HepG2 (cell line): ENCODE data around the gene ADGRV1. TPM values are rescaled to one million over a fixed set of nuclear protein-coding genes. Genes with fewer than 3 reads are reported as not detected.

ENCODE experiments used
- ATAC-seq: fragments of 200-7000 bp; cut with Tn5 transposase; 3 replicates; pipeline ENCODE4 v1.9.1; 2020; ENCODE audit warnings: mild to moderate bottlenecking, moderate library complexity
- BruUV-seq: library from RNA; stranded (reverse); fragments of 400-500 nt; replicated peaks from 2 replicates; lab custom pipeline; 2021; lab: Mats Ljungman, UMichigan
- CTCF ChIA-PET: fragments of 300-600 bp; formaldehyde crosslinking; extraction: SDS; loops from one replicate; lab custom pipeline; 2021; ENCODE audit warnings: low total read pairs, inconsistent platforms, low intra/inter-chr PET ratio; lab: Yijun Ruan, JAX
- POLR2A ChIA-PET: fragments of 350-600 bp; sonication (Branson Sonifier 250); formaldehyde crosslinking; loops from one replicate; lab custom pipeline; 2020; ENCODE audit warnings: antibody characterized with exemption, inconsistent platforms; lab: Yijun Ruan, JAX
- DNase-seq: peaks from one replicate; pipeline ENCODE4 v3.0.0-alpha.2; 2015; ENCODE audit warnings: low spot score
- FAIRE-seq: peaks from 3 replicates; lab custom pipeline; 2011; peaks lifted over from hg19 to GRCh38; lab: Jason Lieb, UNC
- H2AFZ ChIP-seq: one replicate; pipeline ENCODE4 v1.6.1; 2011; ENCODE audit warnings: low read length, inconsistent platforms
- H3K27ac ChIP-seq: fragments of 300-600 bp; 3 replicates; pipeline ENCODE4 v1.8.0; 2011; ENCODE audit warnings: mixed run types, mild to moderate bottlenecking, mixed read lengths, low read length, inconsistent platforms; ENCODE audit not compliant: insufficient read depth; ENCODE audit errors: extremely low read length
- H3K27me3 ChIP-seq, 2 experiments: fragments of 200-600 bp in 1 of 2; 2 replicates in 1 of 2; 3 replicates in 1 of 2; pipeline versions ENCODE4 v1.6.0 to v1.8.0; 2011; ENCODE audit warnings: low read length in 2 of 2, mild to moderate bottlenecking in 2 of 2, moderate library complexity in 2 of 2, inconsistent platforms in 1 of 2; ENCODE audit not compliant: insufficient read depth in 2 of 2, control insufficient read depth in 1 of 2
- H3K36me3 ChIP-seq, 2 experiments: fragments of 200-600 bp in 1 of 2; replicated peaks in 1 of 2; 2 replicates in 1 of 2; 3 replicates in 1 of 2; pipeline versions ENCODE4 v1.5.1 to v1.8.0; 2011; ENCODE audit warnings: low read length in 2 of 2, inconsistent platforms in 1 of 2; ENCODE audit not compliant: insufficient read depth in 2 of 2, control insufficient read depth in 1 of 2
- H3K4me1 ChIP-seq: 2 replicates; pipeline ENCODE4 v1.5.1; 2012; ENCODE audit warnings: low read length, inconsistent platforms; ENCODE audit not compliant: insufficient read depth
- H3K4me2 ChIP-seq: 2 replicates; pipeline ENCODE4 v1.6.0; 2011; ENCODE audit warnings: low read depth, low read length, inconsistent platforms
- H3K4me3 ChIP-seq, 3 experiments: fragments of 200-600 bp in 1 of 3; sonication (generic), shearing (Covaris generic) in 1 of 3; replicated peaks in 1 of 3; 2 replicates each; pipeline ENCODE4 v1.5.1; 2011 to 2016; ENCODE audit warnings: low read length in 3 of 3, inconsistent platforms in 2 of 3, low read depth in 2 of 3, mild to moderate bottlenecking in 2 of 3, control low read depth in 1 of 3, mixed read lengths in 1 of 3; ENCODE audit not compliant: insufficient read depth in 1 of 3
- H3K79me2 ChIP-seq: one replicate; pipeline ENCODE4 v1.6.1; 2011; ENCODE audit warnings: low read length, inconsistent platforms; ENCODE audit not compliant: insufficient read depth
- H3K9ac ChIP-seq: 2 replicates; pipeline ENCODE4 v1.6.0; 2011; ENCODE audit warnings: mild to moderate bottlenecking, low read depth, low read length, inconsistent platforms; ENCODE audit not compliant: insufficient read depth
- H3K9me3 ChIP-seq: 2 replicates; pipeline ENCODE4 v1.5.1; 2012; ENCODE audit warnings: mild to moderate bottlenecking, low read length
- H4K20me1 ChIP-seq: 2 replicates; pipeline ENCODE4 v1.6.0; 2011; ENCODE audit warnings: inconsistent platforms, mild to moderate bottlenecking, low read length, moderate library complexity; ENCODE audit not compliant: insufficient read depth
- FOXO4 ChIP-seq: sonication (generic); formaldehyde crosslinking; conservative IDR thresholded peaks from 2 replicates; pipeline ENCODE4 v1.8.1; 2023; ENCODE audit warnings: missing genetic modification reagents
- HDAC1 ChIP-seq: sonication (generic); formaldehyde crosslinking; IDR thresholded peaks from 2 replicates; pipeline ENCODE4 v1.5.1; 2020; ENCODE audit warnings: mild to moderate bottlenecking, missing genetic modification reagents
- HMG20B ChIP-seq: conservative IDR thresholded peaks from 2 replicates; pipeline ENCODE4 v1.6.1; 2016; ENCODE audit warnings: missing genetic modification reagents, missing compliant biosample characterization
- MAFF ChIP-seq: IDR thresholded peaks from 2 replicates; pipeline ENCODE4 v1.6.1; 2011; ENCODE audit warnings: low read depth, low read length, improper control_type of control experiment
- MAFK ChIP-seq, 2 experiments: IDR thresholded peaks in 1 of 2; conservative IDR thresholded peaks in 1 of 2; 2 replicates each; pipeline ENCODE4 v1.6.1; 2011; ENCODE audit warnings: improper control_type of control experiment in 2 of 2, low read length in 2 of 2
- PHF5A ChIP-seq: IDR thresholded peaks from one replicate; pipeline ENCODE4 v1.6.1; 2018; ENCODE audit warnings: low read depth, missing genetic modification reagents; ENCODE audit not compliant: unreplicated experiment
- SNAPC4 ChIP-seq: sonication (generic); formaldehyde crosslinking; IDR thresholded peaks from 2 replicates; pipeline ENCODE4 v1.4.0; 2020; ENCODE audit warnings: mild to moderate bottlenecking, missing genetic modification reagents
- SPEN ChIP-seq: sonication (generic); formaldehyde crosslinking; IDR thresholded peaks from 2 replicates; pipeline ENCODE4 v1.5.1; 2020; ENCODE audit warnings: low read depth, mild to moderate bottlenecking, missing genetic modification reagents
- ZNF253 ChIP-seq: sonication (generic); formaldehyde crosslinking; IDR thresholded peaks from 2 replicates; pipeline ENCODE4 v1.8.0; 2022; ENCODE audit warnings: mild to moderate bottlenecking, missing genetic modification reagents, borderline replicate concordance
- ZNF33A ChIP-seq: sonication (generic); formaldehyde crosslinking; IDR thresholded peaks from 2 replicates; pipeline ENCODE4 v1.5.1; 2020; ENCODE audit warnings: missing genetic modification reagents, mild to moderate bottlenecking, moderate library complexity, borderline replicate concordance
- WGBS: methylation state at CpG from one replicate; pipeline ENCODE4 v1.1.6; 2017; ENCODE audit warnings: low lambda C conversion rate; 5-methylcytosine and 5-hydroxymethylcytosine counted together
- in situ Hi-C: cut with HindIII; loops from 2 replicates; pipeline ENCODE4 v1.10.0; 2017; ENCODE audit warnings: low pct_unique_long_range_greater_than_20kb; ENCODE audit not compliant: extremely low pct_ligation_motif_present
- intact Hi-C: fragments of 100-400 bp; cut with micrococcal nuclease; formaldehyde crosslinking; loops from one replicate; pipeline ENCODE4 v1.10.0; 2022; ENCODE audit not compliant: unreplicated experiment
- polyA plus RNA-seq, 8 experiments: library from polyadenylated mRNA; depleted of rRNA in 3 of 8; stranded (reverse) in 7 of 8; unstranded in 1 of 8; fragments of >200 nt; fragmentation: Illumina TruSeq in 4 of 8; extraction: Trizol in 4 of 8; gene quantifications; 2 replicates each; pipeline versions ENCODE4 v1.2.1 to v1.2.3, GENCODE V29; 2011 to 2016; ENCODE audit warnings: low read depth in 4 of 8, missing spikeins in 1 of 8, mixed read lengths in 1 of 8; ENCODE audit not compliant: insufficient read depth in 1 of 8
- total RNA-seq, 5 experiments: library from RNA; depleted of rRNA; stranded (reverse); fragments of >200 nt; fragmentation: Illumina TruSeq; extraction: Trizol; gene quantifications; 2 replicates each; pipeline ENCODE4 v1.2.3, GENCODE V29; 2016; ENCODE audit warnings: low read depth in 1 of 5

Gene ADGRV1
- total and polyA plus RNA-seq, 2 of the 13 experiments (the other 11 are each of a cell fraction or from before 2014, with no cell fraction given): 1.7 to 3.9 TPM

- in situ Hi-C loops: no loop called here
- no peak for FAIRE-seq
- POLR2A ChIA-PET: no interaction called here
These were observed 390.4 kb downstream of the ADGRV1 start for GRCh38 chr5:90948969-90949368.

More at GRCh38 chr5:90948969-90949368, 390.4 kb downstream of the ADGRV1 start:
- H2AFZ ChIP-seq: no peak overlapping the region
- H3K9me3 ChIP-seq: no peaks in the 10 kb centered on the region
- CTCF ChIA-PET: no interaction called here
- no peaks in the 10 kb centered on the region for H3K36me3 ChIP-seq
- TF ChIP-seq SNAPC4 (CRISPR knock-in tag) (no peak), PHF5A (CRISPR knock-in tag) (no peak), FOXO4 (CRISPR knock-in tag) (no peak), ZNF253 (CRISPR knock-in tag) (no peak), HMG20B (CRISPR knock-in tag) (no peak), ZNF33A (no peak), SPEN (CRISPR knock-in tag) (no peak), HDAC1 (CRISPR knock-in tag) (no peak), MAFK (conservative IDR thresholded peaks at IDR 0.05 in 1 of 2, IDR thresholded peaks at IDR 0.05 in 1 of 2; ENCODE audit: low read length in 2 of 2) (peak in 1 of 2 experiments; percentile 52; a peak in 3 of 4 replicates), MAFF (peak; percentile 72)
- H3K27ac ChIP-seq: peak overlapping the region; percentile 69
- no peak for DNase-seq
- 98% methylated on average over 2 of the region's 2 CpGs for WGBS
- no peak overlapping the region; a peak in 1 of 6 replicates for H3K4me3 ChIP-seq
- ATAC-seq: no peak
- no peak overlapping the region for H3K4me2 ChIP-seq
- peaks cover 40% of the 10 kb centered on the region for H3K4me1 ChIP-seq
- no peaks in the 10 kb centered on the region for H4K20me1 ChIP-seq
- intact Hi-C loops: loop anchor here (5.0 kb wide), 1 partner anchor 433 kb away; the partner anchor contains the start of gene ARRDC3
- no peaks in the 10 kb centered on the region for H3K27me3 ChIP-seq
- BruUV-seq: no TSS peak
- H3K79me2 ChIP-seq: no peaks in the 10 kb centered on the region
- no peak overlapping the region for H3K9ac ChIP-seq
